Measurements from ENCODE around the gene BFSP2. TPM values are rescaled to one million over a fixed set of nuclear protein-coding genes. Genes with fewer than 3 reads are reported as not detected.

The BFSP2 gene
- total RNA-seq, 2 donors from 2014 or later, result not detected

DNA sequence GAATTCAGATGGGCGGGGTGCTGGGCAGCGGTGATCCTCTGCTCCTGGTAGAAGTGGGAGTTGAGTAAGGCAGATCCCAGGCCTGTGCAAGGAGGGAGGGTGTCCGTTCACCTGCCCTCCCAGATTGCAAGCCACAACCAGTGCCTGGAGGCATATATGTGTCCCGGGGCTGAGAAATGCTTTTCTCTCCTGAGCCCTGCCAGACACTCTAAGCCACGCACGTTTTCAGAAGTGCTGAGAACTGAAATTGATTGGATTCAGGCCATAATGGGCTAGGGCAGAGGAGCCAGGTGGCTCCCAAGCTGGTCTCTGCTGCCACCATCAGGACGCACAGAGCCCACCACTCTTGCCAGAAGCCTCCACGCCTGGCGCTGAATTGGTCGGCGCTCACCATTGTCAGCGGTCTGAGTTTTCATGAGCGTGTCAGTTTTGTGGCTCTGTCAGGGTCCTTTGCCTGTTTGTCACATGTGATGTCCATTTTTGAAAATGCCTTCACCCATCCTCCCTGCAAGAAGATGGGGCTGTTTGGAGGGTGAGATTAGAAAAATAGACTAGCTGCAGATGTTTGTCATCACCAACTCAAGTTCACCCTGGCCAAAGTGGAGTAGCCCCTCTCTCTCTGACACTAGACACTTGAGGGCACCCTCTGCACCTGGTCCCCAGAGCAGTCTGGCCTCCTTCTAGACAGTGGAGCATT lies 15.4 kb upstream of the BFSP2 start:
- peak; percentile 77 for ATAC-seq
- intact Hi-C loops (cut with DNase I), result loop anchor here (10.0 kb wide), 1 partner anchor 650 kb away; no protein-coding TSS in a partner anchor
- peak; percentile 68 to 80 (median 70) for DNase-seq
- Histone ChIP-seq H3K9me3 (no peaks in the 10 kb centered on the region), H3K36me3 (replicated peaks in 1 of 2; ENCODE audit: insufficient read depth in 1 of 2, low read depth in 2 of 2) (no peaks in the 10 kb centered on the region), H3K4me3 (no peak overlapping the region), H3K27ac (no peak overlapping the region), H3K4me1 (peaks cover 34% of the 10 kb centered on the region), H3K27me3 (no peaks in the 10 kb centered on the region)
- WGBS, 2 donors, result 25 to 26% methylated on average over 12 to 13 of the region's 13 CpGs
- TF ChIP-seq, protein P1, sequence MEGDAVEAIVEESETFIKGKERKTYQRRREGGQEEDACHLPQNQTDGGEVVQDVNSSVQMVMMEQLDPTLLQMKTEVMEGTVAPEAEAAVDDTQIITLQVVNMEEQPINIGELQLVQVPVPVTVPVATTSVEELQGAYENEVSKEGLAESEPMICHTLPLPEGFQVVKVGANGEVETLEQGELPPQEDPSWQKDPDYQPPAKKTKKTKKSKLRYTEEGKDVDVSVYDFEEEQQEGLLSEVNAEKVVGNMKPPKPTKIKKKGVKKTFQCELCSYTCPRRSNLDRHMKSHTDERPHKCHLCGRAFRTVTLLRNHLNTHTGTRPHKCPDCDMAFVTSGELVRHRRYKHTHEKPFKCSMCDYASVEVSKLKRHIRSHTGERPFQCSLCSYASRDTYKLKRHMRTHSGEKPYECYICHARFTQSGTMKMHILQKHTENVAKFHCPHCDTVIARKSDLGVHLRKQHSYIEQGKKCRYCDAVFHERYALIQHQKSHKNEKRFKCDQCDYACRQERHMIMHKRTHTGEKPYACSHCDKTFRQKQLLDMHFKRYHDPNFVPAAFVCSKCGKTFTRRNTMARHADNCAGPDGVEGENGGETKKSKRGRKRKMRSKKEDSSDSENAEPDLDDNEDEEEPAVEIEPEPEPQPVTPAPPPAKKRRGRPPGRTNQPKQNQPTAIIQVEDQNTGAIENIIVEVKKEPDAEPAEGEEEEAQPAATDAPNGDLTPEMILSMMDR (IDR thresholded peaks at IDR 0.05), result peak; percentile 65 to 90 (median 83)
- TF ChIP-seq POLR2A (IDR thresholded peaks at IDR 0.05), result no peak

DNA sequence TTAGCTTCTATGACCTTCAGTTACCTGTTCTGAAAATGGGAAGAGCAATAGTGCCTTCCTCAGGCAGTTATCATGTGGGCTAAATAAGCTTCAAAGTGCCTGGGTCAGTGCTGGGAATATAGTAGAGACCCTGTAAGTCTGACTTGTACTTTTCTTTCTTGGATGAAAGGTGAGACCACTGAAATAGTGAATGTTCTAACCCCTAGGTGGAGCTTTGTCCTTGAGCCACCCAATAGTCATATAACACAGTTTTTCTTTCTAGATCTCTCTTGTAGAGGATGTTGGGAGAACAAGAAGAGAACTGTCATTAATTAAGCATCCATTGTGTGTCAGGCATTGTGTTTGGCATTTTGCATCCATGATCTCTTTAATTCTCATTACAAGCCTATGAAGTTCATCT lies 13.0 kb upstream of the BFSP2 start:
- ATAC-seq (no peak), DNase-seq (no peak)
- Histone ChIP-seq H3K27me3 (no peaks in the 10 kb centered on the region), H3K27ac (no peak overlapping the region), H3K4me3 (no peak overlapping the region), H3K4me1 (peaks cover 18% of the 10 kb centered on the region), H3K36me3 (replicated peaks in 1 of 2; ENCODE audit: insufficient read depth in 1 of 2, low read depth in 2 of 2) (no peaks in the 10 kb centered on the region), H3K9me3 (no peaks in the 10 kb centered on the region)
- intact Hi-C loops (cut with DNase I), result loop anchor here (10.0 kb wide), 1 partner anchor 652 kb away; no protein-coding TSS in a partner anchor
- no peak for TF ChIP-seq POLR2A (IDR thresholded peaks at IDR 0.05)

DNA sequence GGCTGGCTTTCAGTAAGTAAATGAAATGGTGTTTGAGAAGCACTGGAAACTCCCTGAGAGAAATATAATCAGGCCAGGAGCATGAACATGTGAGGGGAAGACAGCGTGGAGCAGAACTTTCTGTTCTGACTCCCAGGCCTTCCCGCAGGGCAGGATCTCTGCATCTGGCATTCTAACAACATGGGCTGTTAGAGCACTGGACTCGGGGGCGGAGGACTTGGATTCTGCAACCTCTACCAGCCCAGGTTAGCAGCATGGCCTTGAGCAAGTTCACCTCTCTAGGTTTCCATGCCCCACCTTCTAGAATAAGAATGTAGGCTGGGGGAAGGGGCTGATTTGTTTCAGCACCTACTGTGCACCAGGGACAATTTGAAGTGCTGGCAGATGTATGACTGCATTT lies 12.5 kb upstream of the BFSP2 start:
- WGBS, 2 donors, result 72 to 79% methylated on average over 4 of the region's 4 CpGs
- Histone ChIP-seq H3K27ac (no peak overlapping the region), H3K4me3 (no peak overlapping the region), H3K4me1 (peaks cover 13% of the 10 kb centered on the region), H3K36me3 (replicated peaks in 1 of 2; ENCODE audit: insufficient read depth in 1 of 2, low read depth in 2 of 2) (no peaks in the 10 kb centered on the region), H3K9me3 (no peaks in the 10 kb centered on the region), H3K27me3 (no peaks in the 10 kb centered on the region)
- intact Hi-C loops (cut with DNase I), result loop anchor here (10.0 kb wide), 1 partner anchor 653 kb away; no protein-coding TSS in a partner anchor
- DNase-seq (no peak), ATAC-seq (no peak)
- TF ChIP-seq, protein P1 (IDR thresholded peaks at IDR 0.05), result no peak
- no peak for TF ChIP-seq POLR2A (IDR thresholded peaks at IDR 0.05)

DNA sequence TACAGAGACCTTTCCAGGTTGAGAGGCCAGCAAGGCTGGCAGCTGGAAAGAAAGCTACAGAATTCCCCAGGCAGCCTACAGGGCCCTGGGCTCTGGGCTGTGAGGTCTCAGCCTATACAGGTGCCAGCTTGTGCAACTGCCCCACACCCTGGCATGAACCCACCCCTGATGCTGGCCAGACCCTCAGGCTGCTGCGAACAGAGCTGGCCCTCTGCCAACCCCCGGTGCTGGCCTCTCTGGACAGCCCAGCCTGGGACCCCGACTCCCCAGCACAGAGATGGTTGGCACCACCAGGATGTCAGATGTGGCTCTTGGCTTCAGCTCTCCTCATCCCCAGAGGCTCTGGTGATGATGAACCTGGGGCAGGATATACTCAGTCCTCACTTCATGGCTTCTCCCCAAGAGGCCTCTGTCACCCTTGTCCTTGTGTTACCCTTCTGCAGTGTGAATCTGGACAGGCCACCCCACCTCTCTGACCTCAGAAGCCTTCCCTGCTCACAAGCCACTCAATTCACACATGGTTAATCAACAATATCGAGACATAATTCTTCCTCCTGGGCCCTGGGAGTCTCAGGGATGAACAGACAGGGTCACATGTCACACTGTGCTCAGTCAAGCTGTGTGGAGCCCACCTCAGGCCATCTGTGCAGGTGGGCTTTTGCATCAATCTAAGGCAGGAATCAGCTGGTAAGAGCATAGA lies 11.0 kb upstream of the BFSP2 start:
- intact Hi-C loops (cut with DNase I), result loop anchor here (10.0 kb wide), 1 partner anchor 654 kb away; no protein-coding TSS in a partner anchor
- no peaks in the 10 kb centered on the region for H3K27me3 ChIP-seq
- WGBS, 2 donors, result 89% methylated on average over 1 to 4 of the region's 4 CpGs
- ATAC-seq, result no peak
- H3K4me3 ChIP-seq, result no peak overlapping the region
- no peak overlapping the region for H3K27ac ChIP-seq
- DNase-seq, result peak in 1 of 4 donors; percentile 20
- no peaks in the 10 kb centered on the region for H3K4me1 ChIP-seq
- H3K9me3 ChIP-seq, result peaks cover 0 to 5% (median 0%) of the 10 kb centered on the region in 3 donors
- H3K36me3 ChIP-seq (replicated peaks in 1 of 2; ENCODE audit: insufficient read depth in 1 of 2, low read depth in 2 of 2), result no peaks in the 10 kb centered on the region
- TF ChIP-seq, protein P1 (IDR thresholded peaks at IDR 0.05), result no peak
- TF ChIP-seq POLR2A (IDR thresholded peaks at IDR 0.05), result no peak

DNA sequence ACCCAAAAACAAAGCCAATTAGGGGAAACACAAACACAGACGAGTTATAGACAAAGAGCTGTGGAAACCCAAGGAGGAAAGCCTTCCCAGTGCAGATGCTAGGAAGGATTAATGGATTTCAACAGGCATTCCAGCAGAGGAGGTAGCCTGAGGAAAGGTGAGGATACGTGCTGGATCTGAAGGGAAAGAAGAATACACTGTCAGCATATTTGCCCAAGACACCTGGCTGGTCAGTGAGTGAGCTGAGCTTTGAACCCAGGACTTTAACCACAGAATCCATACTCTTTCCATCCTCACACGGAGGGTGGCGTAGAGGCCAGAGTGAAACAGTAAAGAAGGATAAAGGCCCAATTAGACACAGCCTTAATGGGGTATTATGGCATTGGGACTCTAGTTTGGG lies 9.1 kb upstream of the BFSP2 start:
- TF ChIP-seq, protein P1 (IDR thresholded peaks at IDR 0.05), result no peak
- TF ChIP-seq POLR2A (IDR thresholded peaks at IDR 0.05), result no peak
- intact Hi-C loops (cut with DNase I), result no loop called here
- Histone ChIP-seq H3K36me3 (replicated peaks in 1 of 2; ENCODE audit: insufficient read depth in 1 of 2, low read depth in 2 of 2) (no peaks in the 10 kb centered on the region), H3K9me3 (peaks cover 0 to 9% (median 0%) of the 10 kb centered on the region in 3 donors), H3K4me1 (peaks cover 9% of the 10 kb centered on the region), H3K4me3 (no peak overlapping the region), H3K27ac (no peak overlapping the region), H3K27me3 (no peaks in the 10 kb centered on the region)
- no peak for DNase-seq
- no peak for ATAC-seq
- WGBS, 2 donors, result 80 to 82% methylated on average over 4 of the region's 4 CpGs
